MCF 10A (cell line): ENCODE results near the gene GAL3ST2. TPM values are rescaled to one million over a fixed set of nuclear protein-coding genes. Genes with fewer than 3 reads are reported as not detected.

Source experiments
- BruUV-seq: library from RNA; stranded (reverse); fragments of 400-500 nt; replicated peaks from 2 replicates; lab custom pipeline; 2021; lab: Mats Ljungman, UMichigan
- CTCF ChIA-PET: fragments of 300-600 bp; sonication (Branson Sonifier 250); formaldehyde crosslinking; extraction: SDS; loops from one replicate; lab custom pipeline; 2021; ENCODE audit warnings: antibody characterized with exemption, inconsistent platforms; lab: Yijun Ruan, JAX
- POLR2A ChIA-PET: fragments of 300-600, 350-650 bp; sonication (Branson Sonifier 250); formaldehyde crosslinking; extraction: SDS; loops from one replicate; lab custom pipeline; 2020; ENCODE audit warnings: antibody characterized with exemption, inconsistent platforms; lab: Yijun Ruan, JAX
- DNase-seq: peaks from one replicate; pipeline ENCODE4 v3.0.0-alpha.2; 2018; ENCODE audit not compliant: unreplicated experiment
- H3K27ac Mint-ChIP-seq: one replicate; pipeline ENCODE4 v1.8.0; 2022; ENCODE audit warnings: mild to moderate bottlenecking, low read depth, mixed read lengths; ENCODE audit not compliant: unreplicated experiment
- H3K27me3 Mint-ChIP-seq: one replicate; pipeline ENCODE4 v1.8.0; 2022; ENCODE audit warnings: mixed read lengths; ENCODE audit not compliant: insufficient read depth, unreplicated experiment
- H3K36me3 Mint-ChIP-seq: one replicate; pipeline ENCODE4 v1.8.0; 2022; ENCODE audit warnings: mild to moderate bottlenecking, moderate library complexity, mixed read lengths; ENCODE audit not compliant: insufficient read depth, unreplicated experiment
- H3K4me1 Mint-ChIP-seq: one replicate; pipeline ENCODE4 v1.8.0; 2022; ENCODE audit warnings: mixed read lengths; ENCODE audit not compliant: insufficient read depth, unreplicated experiment
- H3K4me3 Mint-ChIP-seq: one replicate; pipeline ENCODE4 v1.8.0; 2022; ENCODE audit warnings: mild to moderate bottlenecking, moderate library complexity, mixed read lengths; ENCODE audit not compliant: unreplicated experiment
- H3K9me3 Mint-ChIP-seq: one replicate; pipeline ENCODE4 v1.8.0; 2022; ENCODE audit warnings: mixed read lengths; ENCODE audit not compliant: unreplicated experiment
- CTCF ChIP-seq: fragments of 200-600 bp; IDR thresholded peaks from one replicate; pipeline ENCODE4 v1.8.0; 2022; ENCODE audit warnings: antibody characterized with exemption, mild to moderate bottlenecking; ENCODE audit not compliant: unreplicated experiment
- intact Hi-C: fragments of 100-400 bp; cut with micrococcal nuclease; formaldehyde crosslinking; loops from 2 replicates; pipeline ENCODE4 v1.14.1; 2022
- total RNA-seq: library from RNA; stranded (reverse); gene quantifications from 2 replicates; pipeline ENCODE4 v1.2.3, GENCODE V29; 2022

Gene GAL3ST2
- total RNA-seq, 1 experiment from 2014 or later, result not detected

GRCh38 chr2:241763551-241764274 is 12.9 kb upstream of the GAL3ST2 start:
- BruUV-seq, result no TSS peak
- intact Hi-C loops, result no loop called here
- ChIA-PET CTCF (interaction anchor here (0.5 kb wide), 1 partner anchor 20 kb away, joined by 3 read pairs; no protein-coding TSS in a partner anchor), POLR2A (no interaction called here)
- Mint-ChIP-seq H3K4me3 (no peak overlapping the region), H3K27me3 (no peaks in the 10 kb centered on the region), H3K27ac (no peak overlapping the region), H3K9me3 (no peaks in the 10 kb centered on the region), H3K36me3 (peaks cover 31% of the 10 kb centered on the region), H3K4me1 (no peaks in the 10 kb centered on the region)
- TF ChIP-seq CTCF, result no peak
- DNase-seq, result no peak

GRCh38 chr2:241764275-241765241 is 12.1 kb upstream of the GAL3ST2 start:
- no TSS peak for BruUV-seq
- no peak for TF ChIP-seq CTCF
- no peak for DNase-seq
- no peak overlapping the region for H3K27ac Mint-ChIP-seq
- no peaks in the 10 kb centered on the region for H3K9me3 Mint-ChIP-seq
- intact Hi-C loops, result no loop called here
- H3K4me3 Mint-ChIP-seq, result no peak overlapping the region
- peaks cover 23% of the 10 kb centered on the region for H3K36me3 Mint-ChIP-seq
- ChIA-PET POLR2A (no interaction called here), CTCF (no interaction called here)
- no peaks in the 10 kb centered on the region for H3K27me3 Mint-ChIP-seq
- no peaks in the 10 kb centered on the region for H3K4me1 Mint-ChIP-seq

- H3K27me3 Mint-ChIP-seq, result no peaks in the 10 kb centered on the region
- H3K4me1 Mint-ChIP-seq, result no peaks in the 10 kb centered on the region
- POLR2A ChIA-PET, result no interaction called here
Measured at GRCh38 chr2:241767464-241768250, 9.0 kb upstream of the GAL3ST2 start.

More at GRCh38 chr2:241767464-241768250, 9.0 kb upstream of the GAL3ST2 start:
- no peak for TF ChIP-seq CTCF
- CTCF ChIA-PET, result no interaction called here
- no peaks in the 10 kb centered on the region for H3K9me3 Mint-ChIP-seq
- intact Hi-C loops, result no loop called here
- H3K36me3 Mint-ChIP-seq, result peaks cover 4% of the 10 kb centered on the region
- no peak overlapping the region for H3K4me3 Mint-ChIP-seq
- no peak overlapping the region for H3K27ac Mint-ChIP-seq
- BruUV-seq, result no TSS peak
- DNase-seq, result no peak
